Sciatic nerve (tissue), 2 donors: Measurements from ENCODE around the gene CCDC28A. TPM values are rescaled to one million over a fixed set of nuclear protein-coding genes. Genes with fewer than 3 reads are reported as not detected.

Experiments used
- ATAC-seq: fragments of 200-7000 bp; cut with Tn5 transposase; one replicate; pipeline ENCODE4 v1.9.1; 2020; ENCODE audit warnings: mild to moderate bottlenecking, moderate library complexity
- DNase-seq: peaks from one replicate; pipeline ENCODE4 v3.0.0-alpha.2; 2020; ENCODE audit warnings: low spot score
- intact Hi-C: fragments of 100-400 bp; cut with DNase I; formaldehyde crosslinking; loops from one replicate; pipeline ENCODE4 v1.14.2; 2022
- total RNA-seq: library from RNA; stranded (reverse); fragmentation: NEBNext Ultra II Directional; extraction: Animal tissue kit (Norgen Biotek cat#: 25700); gene quantifications from one replicate; pipeline ENCODE4 v1.2.1, GENCODE V29; 2021
- donor health status: DM: no; HTN: no; CAD: no.
- donor health status: DM: no; HTN: no; CAD: no.

The CCDC28A gene
- total RNA-seq, 1 donor from 2014 or later: 16.8 TPM

DNA sequence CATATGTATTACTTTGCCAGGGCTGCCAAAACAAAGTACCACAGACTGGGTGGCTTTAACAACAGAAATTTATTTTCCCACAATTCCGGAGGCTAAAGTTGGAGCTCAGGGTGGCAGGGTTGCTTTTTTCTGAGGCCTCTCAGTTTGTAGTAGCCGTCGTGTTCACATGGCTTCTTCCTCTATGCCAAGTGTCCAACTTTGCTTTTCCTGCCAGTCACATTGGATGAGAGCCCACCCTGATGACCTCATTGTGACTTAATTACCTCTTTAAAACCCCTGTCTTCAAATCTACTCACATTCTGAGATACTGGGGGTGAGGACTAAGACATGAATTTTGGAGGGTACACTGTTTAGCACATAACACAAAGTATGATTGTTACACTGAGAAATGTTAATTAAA, 12.4 kb downstream of the CCDC28A start:
- no peak for ATAC-seq
- intact Hi-C loops: no loop called here
- no peak for DNase-seq

DNA sequence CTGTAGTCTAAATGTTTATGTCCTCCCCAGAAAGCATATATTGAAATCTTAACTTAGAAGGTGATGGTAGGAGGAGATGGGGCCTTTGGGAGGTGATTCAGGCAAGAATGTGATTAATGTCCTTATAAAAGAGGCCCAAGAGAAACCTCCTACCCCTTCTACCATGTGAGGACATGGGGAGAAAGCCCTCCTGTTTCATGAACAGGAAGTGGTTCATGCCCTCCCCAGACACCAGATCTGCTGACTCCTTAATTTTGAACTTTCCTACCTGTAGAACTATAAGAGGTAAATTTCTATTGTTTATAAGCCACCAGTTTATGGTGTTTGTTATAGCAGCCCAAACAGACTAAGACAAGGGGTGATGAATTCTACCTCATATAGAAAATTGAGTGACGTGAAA, 13.6 kb downstream of the CCDC28A start:
- intact Hi-C loops: no loop called here
- ATAC-seq (no peak), DNase-seq (no peak)

- ATAC-seq: peak; percentile 93
- DNase-seq: peak; percentile 78
- intact Hi-C loops: no loop called here
Measured at GRCh38 chr6:138795809-138796603, 22.4 kb downstream of the CCDC28A start, which contains the start of gene ECT2L. Gene ECT2L (plus strand): TSS chr6:138796087. CDS start chr6:138813275, 17,188 bp downstream.

GRCh38 chr6:138796771-138797170, 23.2 kb downstream of the CCDC28A start:
- intact Hi-C loops: no loop called here
- ATAC-seq: no peak

DNA sequence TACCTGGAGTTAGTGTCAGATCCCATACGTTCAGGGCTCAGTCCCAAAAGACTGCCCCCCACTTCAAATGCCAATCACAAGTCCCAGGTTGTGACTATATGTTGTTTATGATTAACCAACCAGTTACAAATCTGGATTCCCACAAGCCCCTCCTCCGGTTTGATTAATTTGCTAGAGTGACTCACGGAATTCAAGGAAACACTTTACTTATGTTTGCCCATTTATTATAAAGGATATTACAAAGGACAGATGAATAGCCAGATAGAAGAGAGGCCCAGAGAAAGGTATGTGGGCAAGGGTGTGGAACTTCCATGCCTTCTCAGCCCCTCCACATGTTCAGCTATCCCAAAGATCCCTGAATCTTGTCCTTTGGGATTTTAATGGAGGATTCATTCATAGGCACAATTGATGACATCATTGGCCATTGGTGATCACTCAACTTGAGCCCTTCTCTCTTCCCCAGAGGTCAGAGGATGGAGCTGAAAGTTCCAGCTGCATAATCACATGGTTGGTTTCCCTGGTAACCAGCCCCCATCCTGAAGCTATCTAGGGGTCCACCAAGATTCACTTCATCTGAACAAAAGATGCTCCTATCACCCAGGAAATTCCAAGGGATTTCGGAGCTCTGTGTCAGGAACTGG, 24.4 kb downstream of the CCDC28A start:
- no peak for ATAC-seq
- intact Hi-C loops: no loop called here
- DNase-seq: no peak

More at GRCh38 chr6:138796771-138797170, 23.2 kb downstream of the CCDC28A start:
- no peak for DNase-seq

DNA sequence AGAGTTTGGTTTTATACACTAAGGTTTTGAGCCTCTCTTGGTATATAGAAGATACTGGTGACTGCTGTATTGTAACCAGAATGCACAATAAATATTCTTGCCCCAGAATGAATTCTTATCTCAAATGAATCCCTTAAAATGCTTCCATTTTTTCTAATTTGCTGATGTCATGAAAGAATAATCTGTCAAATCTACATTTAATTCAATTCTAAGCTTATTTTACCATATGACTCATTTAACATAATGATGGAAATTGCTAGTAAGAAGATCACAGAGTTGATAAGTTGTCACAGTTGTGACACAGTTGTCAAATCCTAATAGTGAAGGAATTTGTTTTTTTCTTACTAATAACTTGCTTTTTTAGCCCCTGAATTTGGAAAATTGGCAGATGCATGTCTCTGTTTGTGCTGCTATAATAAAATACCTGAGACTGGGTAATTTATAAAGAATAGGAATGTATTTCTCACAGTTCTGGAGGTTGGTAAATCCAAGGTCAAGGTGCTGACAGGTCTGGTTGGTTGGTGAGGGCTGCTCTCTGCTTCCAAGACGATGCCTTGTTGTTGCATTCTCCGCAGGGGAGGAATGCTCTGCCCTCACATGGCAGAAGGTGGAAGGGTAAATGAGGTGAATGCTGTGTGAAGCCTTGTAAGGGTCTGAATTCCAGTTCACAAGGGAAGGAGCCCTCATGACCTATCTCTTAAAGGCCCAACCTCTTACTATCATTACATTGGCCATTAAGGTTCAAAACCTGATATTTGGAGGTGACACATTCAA, 27.0 kb downstream of the CCDC28A start:
- intact Hi-C loops: no loop called here
- ATAC-seq (no peak), DNase-seq (no peak)

GRCh38 chr6:138803331-138803730, 29.8 kb downstream of the CCDC28A start:
- no peak for ATAC-seq
- DNase-seq: no peak
- intact Hi-C loops: no loop called here

DNA sequence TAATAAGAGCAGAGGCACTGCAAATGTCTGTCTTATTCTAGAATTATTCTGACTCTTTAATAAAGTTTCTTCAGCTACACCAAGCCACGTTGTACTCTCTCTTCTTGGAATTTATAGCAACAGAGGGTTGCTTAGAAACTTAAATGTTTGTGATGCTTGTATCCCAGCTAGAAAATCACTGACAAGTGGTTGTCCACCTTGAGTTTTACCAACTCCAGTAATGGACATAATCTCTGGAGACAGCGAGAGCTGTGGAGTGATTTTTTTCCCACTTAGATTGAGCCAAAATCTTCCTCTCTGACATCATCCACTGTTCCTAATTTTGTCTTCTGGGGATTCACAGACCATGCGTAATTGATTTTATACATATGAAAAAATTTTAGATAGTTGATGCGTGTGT, 30.3 kb downstream of the CCDC28A start:
- DNase-seq (no peak), ATAC-seq (peak; percentile 41)
- intact Hi-C loops: no loop called here

DNA sequence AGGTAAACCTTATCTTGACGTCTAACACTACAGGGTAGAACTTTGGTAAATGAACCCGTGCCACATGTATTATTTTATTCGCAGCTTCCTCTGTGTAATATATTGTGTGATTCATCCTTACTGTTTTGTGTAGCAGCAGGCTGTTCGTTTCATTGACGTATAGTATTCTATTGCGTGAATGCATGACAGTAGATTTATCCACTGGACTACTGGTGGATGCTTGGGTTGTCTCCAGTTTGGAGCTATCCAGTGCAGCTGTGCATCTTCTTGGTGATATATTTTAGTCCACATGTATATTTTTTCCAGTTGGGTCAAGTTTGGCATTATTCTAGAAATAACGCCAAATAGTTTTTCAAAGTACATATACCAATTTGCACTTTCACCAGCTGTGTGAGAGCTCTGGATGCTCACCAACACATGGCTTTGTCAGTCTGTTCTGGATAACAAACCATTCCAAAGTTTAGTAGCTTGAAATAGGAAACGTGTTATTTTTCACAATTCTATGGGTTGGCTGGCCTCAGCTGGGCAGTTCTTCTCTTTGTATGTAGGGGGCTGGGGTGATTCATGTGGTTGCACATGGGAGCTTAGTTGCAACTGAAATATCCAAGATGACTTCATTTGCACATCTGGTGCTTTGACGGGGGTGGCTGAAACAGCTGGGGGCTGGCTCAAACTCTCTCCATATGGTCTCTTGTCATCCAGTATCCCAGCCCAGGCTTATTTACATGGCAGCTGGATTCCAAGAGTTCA, 31.6 kb downstream of the CCDC28A start:
- intact Hi-C loops: no loop called here
- ATAC-seq (no peak), DNase-seq (no peak)

DNA sequence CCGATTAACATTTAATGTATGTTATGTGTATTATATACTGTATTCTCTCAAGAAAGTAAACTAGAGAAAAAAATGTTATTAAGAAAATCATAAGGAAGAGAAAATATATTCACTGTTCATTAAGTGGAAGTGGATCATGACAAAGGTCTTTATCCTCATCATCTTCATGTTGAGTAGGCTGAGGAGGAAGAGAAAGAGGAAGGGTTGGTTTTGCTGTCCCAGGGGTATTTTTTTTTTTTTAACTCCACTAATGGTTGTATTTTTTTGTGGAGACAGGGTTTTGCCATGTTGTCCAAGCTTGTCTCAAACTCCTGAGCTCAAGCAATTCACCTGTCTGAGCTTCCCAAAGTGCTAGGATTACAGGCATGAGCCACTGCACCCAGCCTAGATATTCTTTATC, 33.3 kb downstream of the CCDC28A start:
- ATAC-seq (no peak), DNase-seq (no peak)
- intact Hi-C loops: no loop called here

- ATAC-seq (no peak), DNase-seq (no peak)
- intact Hi-C loops: loop anchor here (10.0 kb wide), 2 partner anchors 175 to 545 kb away; partner anchors contain the start of gene REPS1
Measured at GRCh38 chr6:138809677-138810076, 36.1 kb downstream of the CCDC28A start.

- intact Hi-C loops: loop anchor here (10.0 kb wide), 2 partner anchors 173 to 543 kb away; partner anchors contain the start of gene REPS1
- ATAC-seq (no peak), DNase-seq (no peak)
Measured at GRCh38 chr6:138811866-138812265, 38.3 kb downstream of the CCDC28A start.

DNA sequence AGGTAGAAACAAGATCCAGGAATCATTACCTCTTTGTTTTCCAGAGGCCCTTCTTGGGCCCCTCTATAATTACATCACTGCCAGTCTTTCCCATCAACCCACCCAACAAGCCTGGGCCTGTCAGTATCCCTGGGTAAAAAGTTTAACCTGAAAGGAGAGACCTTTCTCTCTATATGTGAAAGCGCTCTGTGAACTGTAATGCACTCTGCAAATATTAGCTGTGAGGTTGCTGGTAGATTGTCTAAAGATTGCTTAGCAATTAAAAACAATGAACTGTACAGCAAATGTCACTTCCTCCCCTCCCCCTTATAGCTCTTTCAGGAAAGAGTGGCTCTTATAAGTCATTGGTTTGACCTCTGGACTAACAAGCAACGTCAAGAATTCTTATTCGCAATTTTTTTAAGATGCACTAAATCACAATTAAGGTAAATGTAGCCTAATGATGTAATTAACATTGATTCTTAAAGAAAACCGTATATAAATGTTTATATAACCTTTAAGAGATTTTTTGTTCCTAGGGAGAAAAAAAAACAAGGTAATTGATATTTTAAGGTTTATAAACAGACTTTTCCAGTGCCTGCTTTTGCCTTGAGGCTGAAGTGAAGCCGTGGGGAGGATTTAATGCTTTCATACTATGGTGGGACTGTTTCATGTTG, 40.7 kb downstream of the CCDC28A start:
- DNase-seq: no peak
- intact Hi-C loops: loop anchor here (10.0 kb wide), 2 partner anchors 170 to 540 kb away; partner anchors contain the start of gene REPS1
- no peak for ATAC-seq

DNA sequence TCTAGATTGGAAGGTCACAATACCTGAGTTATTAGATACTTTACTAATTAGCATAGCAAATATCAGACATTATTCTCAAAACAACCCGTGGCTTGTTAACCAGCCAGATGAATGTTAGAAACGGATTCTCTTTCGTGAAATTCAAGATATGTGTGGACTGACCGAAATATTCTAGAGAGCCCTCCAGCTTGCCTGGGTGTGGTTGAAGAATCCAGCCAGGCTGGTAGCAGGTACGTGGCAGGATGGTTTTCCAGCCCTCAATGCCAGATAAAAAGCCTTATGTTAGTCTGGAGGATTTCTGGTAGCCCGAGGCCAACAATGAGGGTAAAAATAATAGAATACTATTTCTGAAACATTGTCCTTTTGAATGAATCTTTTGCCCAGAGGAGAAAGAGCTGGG, 41.7 kb downstream of the CCDC28A start:
- DNase-seq: no peak
- no peak for ATAC-seq
- intact Hi-C loops: loop anchor here (10.0 kb wide), 2 partner anchors 170 to 540 kb away; partner anchors contain the start of gene REPS1

- DNase-seq: no peak
- intact Hi-C loops: loop anchor here (10.0 kb wide), 2 partner anchors 169 to 539 kb away; partner anchors contain the start of gene REPS1
- peak; percentile 81 for ATAC-seq
Measured at GRCh38 chr6:138815797-138816528, 42.4 kb downstream of the CCDC28A start.

GRCh38 chr6:138817799-138818198, 44.2 kb downstream of the CCDC28A start:
- ATAC-seq (no peak), DNase-seq (no peak)
- intact Hi-C loops: loop anchor here (10.0 kb wide), 2 partner anchors 167 to 537 kb away; partner anchors contain the start of gene REPS1

- intact Hi-C loops: loop anchor here (10.0 kb wide), 2 partner anchors 166 to 536 kb away; partner anchors contain the start of gene REPS1
- DNase-seq (no peak), ATAC-seq (no peak)
Measured at GRCh38 chr6:138818496-138819194, 45.1 kb downstream of the CCDC28A start.
